Muscle of arm (tissue), 12 donors: ENCODE data around the gene TBC1D14. TPM values are rescaled to one million over a fixed set of nuclear protein-coding genes. Genes with fewer than 3 reads are reported as not detected.
"Not testable (repeated sequence)": the region's sequence is repeated elsewhere in the genome, so short reads cannot be mapped to it uniquely, and the experiment has no call there.

Experiments
- DNase-seq: peaks from one replicate; pipeline ENCODE4 v3.0.0-alpha.2; 2013
- polyA plus RNA-seq, 12 donors: library from polyadenylated mRNA; unstranded; fragments of 120-200 nt; gene quantifications; one replicate each; pipeline ENCODE4 v1.2.1, GENCODE V29; 2013; ENCODE audit not compliant: insufficient read length in 12 of 12

Gene TBC1D14
- polyA plus RNA-seq, 12 donors = 25.9 to 44.0 (median 41.0) TPM; not detected in 1

DNA sequence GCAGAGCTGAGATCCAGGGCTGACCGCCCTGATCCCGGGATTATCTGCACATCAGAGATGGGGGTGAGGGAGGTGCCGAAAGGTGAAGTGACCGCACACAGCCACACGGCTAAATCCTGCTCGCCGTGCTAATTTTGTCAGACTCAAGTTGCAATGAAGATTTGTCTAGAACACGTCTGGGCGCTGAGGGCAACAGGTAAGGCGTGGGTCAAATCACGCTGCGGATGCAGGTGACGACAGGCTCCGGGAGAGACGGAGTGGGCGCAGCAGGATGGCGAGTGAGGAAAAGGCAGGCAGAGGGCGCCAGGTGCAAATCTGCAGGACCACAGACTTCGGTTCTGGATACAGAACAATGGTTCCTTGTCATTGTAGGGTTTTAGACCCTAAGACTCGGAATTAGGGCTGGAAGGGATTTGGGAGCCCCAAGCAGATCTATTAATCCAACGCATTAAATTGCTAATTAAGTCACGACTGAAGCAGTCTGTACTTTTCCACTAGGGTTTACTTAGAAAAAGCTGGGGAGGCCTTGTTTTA, 1.9 kb upstream of the TBC1D14 start:
- DNase-seq = no peak

DNA sequence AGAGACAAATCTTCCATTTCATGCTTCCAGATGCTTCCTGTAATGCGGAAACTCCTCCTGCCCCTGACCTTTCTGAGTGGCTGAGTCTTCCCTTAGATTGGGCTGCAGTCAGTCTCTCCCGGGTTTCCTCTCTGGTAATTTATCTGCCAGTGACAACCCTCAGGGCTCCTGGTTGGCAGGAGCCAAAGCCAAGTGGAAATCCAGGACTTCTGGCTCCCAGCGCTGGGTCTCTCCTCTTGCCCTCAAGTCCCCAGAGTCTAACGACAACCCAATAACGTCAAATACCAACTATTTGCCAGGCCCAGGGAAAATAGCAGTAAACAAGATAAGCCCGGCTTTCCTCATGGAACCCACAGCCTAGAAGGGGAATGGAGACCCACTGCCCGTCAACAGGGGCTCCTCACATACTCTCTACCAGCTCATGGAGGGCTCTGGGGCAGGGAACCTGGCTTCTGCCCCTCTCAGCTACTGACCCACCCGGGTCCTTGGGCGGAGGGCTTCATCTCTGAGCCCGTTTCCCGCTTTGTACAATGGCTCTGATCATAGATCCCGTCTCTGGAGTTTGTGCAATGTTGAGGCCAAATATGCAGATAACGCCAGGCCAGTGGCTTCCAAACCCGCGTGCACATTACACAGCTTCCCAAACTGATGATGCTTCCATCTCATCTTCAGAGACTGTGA, 1.1 kb upstream of the TBC1D14 start:
- no peak for DNase-seq

DNA sequence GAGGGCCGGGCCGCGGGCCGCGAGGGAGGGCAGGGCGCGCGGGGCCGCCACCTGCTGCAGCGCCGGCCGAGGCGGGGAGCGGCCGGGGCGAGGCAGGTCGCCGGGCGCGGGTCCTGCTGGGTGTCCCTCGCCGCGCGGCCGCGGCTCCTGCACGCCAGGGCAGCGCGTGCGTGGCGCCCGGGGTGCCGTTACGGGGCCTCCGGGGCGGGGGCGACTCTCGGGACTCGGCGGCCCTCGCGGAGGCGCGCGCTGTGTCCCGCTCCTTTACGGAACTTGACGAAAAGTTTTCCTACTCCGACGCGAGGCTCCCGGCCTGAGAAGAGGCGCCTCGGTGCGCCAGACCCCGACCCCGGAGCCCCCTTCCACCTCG, 329 bp downstream of the TBC1D14 start:
- DNase-seq = no peak

DNA sequence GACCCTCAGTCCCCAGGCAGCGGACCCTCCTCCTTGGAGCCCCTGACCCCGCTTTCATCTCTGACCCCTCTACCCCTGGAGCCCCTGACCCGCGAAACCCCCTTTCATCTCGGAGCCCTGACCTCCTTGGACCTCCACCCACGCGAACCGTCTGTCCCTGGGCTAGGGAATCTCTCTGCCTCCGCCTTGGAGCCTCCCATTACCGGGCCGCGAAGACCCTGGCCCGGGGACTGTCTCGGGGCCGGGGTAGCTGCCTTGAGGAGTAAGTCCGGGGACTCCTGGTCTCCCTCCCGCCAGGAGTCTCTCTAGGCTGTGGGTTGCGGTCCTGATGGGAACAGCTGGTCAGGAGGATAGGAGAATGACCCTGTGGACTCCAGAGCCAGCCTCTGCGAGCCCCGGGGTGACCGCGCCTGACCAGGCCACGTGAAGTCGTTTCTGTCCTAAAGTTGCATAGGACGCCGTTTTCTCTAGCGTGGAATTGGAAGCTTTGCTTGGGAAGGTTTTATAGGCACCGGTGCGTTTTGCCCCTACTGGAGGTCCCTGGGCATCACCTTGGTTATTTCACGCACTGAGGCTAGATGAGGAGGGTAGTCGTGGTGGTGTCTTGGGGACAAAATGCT, 824 bp downstream of the TBC1D14 start:
- DNase-seq = no peak

DNA sequence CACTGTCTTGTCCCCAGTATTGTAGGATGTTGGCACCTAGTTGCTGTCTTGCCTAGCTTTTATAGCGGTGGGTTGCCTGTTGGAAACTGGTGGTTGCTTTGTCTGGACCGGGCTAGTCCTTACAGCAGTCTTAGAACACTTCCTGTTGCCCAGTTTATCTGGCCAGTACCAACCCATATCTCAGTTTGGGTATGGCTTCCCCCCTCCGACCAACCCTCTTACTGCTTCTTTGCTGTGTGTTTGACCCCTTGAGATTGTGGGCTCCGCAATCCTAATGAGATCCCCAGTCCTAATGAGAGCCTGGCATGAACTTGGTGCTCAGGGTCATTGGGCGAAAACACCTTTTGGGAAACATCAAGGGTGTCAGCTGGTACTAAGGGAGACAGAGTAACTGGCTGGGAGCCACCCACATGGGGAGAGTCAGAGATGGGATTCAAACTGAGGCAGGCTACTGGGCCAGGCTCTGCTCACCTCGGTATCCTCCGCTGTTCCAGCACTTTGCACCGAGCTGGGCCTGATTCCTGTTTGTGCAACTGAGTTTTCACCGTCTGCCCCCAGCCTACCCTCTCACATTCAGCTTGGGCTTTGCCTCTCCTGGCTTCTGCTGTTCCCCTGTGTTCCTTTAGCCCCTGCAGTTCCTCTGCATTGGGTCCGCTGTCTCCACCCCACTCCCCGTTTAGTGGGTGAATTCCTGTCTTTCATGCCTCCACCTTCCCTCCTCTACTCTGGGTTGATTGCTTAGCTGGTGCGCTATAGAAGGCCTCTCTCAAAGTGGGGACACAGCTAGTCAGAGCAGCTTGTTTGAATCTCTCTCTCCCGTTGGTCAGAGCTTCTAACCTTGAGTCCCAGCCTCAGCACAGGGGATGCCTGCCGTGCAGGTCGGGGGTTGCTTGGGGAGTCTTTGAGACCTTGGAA, 1.6 kb downstream of the TBC1D14 start:
- no peak for DNase-seq

DNA sequence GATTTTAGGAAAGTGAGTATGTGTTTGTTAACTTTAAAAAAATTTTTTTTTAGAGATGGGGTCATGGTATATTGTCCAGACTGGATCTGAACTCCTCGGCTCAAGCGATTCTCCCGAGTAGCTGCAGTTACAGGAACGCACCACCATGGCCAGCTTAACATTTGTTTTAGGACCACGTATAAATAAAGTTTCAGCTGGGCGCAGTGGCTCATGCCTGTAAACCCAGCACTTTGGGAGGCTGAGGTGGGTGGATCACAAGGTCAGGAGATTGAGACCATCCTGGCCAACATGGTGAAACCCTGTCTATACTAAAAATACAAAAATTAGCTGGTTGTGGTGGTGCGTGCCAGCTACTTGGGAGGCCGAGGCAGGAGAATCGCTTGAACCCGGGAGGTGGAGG, 2.3 kb downstream of the TBC1D14 start:
- DNase-seq = not testable (repeated sequence)

DNA sequence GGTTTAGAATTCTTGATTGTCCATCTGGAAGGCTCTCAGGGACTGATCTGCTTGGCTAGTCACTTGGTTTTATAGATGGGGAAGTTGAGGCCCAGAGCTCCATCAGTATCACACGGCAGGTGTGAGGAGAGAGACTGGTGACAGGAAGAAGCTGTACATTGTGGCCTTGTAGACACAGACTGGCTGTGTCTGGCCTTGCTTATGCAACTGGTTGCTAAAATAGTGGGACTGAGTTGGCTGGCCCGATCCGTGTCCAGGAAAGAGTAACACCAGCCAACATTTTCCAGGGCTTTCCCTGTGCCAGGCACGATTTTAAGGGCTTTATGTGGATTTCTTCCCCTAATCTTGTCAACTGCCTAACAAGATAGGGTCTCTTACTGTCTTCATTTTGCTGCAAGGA, 2.8 kb downstream of the TBC1D14 start:
- DNase-seq = no peak

DNA sequence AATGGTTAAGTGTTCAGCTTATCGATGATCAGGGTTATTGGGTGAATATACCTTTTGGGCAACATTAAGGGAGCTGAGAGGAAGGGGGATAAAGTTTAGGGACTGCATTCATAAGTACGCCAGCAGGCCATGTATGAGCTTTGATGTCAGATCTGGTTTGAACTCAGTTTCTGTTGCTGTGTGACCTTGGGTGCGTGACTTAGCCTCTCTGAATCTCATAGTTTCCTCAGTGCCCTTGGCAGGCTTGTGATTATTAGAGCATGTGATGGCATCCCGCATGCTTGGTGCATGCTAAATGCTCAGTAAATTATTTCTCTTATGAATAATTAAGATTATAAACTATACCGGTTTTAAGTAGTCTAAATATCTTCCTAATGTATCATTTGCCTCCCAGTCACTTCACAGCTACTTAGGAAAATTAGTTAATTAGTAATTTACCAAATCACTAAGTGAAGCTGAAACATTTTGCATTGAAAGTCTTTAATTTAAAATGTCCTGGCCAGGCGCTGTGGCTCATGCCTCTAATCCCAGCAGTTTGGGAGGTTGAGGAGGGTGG, 3.8 kb downstream of the TBC1D14 start:
- no peak for DNase-seq

DNA sequence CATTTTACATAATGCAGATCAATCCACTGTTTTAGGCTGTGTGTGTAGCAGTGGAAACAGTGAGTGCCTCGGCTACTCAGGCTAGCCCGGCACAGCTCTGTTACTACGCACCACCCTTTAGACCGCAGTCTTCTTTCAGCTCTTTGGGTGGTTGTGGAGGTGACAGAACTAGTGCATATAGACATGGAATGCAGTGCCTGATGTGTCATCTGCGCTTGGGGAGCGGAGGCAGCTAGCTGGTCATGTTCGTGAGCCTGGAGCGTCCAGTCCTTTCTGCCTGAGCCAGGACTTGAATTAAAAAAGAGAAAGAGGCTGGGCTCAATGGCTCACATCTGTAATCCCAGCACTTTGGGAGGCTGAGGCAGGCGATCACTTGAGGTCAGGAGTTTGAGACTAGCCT, 4.8 kb downstream of the TBC1D14 start:
- DNase-seq = no peak

DNA sequence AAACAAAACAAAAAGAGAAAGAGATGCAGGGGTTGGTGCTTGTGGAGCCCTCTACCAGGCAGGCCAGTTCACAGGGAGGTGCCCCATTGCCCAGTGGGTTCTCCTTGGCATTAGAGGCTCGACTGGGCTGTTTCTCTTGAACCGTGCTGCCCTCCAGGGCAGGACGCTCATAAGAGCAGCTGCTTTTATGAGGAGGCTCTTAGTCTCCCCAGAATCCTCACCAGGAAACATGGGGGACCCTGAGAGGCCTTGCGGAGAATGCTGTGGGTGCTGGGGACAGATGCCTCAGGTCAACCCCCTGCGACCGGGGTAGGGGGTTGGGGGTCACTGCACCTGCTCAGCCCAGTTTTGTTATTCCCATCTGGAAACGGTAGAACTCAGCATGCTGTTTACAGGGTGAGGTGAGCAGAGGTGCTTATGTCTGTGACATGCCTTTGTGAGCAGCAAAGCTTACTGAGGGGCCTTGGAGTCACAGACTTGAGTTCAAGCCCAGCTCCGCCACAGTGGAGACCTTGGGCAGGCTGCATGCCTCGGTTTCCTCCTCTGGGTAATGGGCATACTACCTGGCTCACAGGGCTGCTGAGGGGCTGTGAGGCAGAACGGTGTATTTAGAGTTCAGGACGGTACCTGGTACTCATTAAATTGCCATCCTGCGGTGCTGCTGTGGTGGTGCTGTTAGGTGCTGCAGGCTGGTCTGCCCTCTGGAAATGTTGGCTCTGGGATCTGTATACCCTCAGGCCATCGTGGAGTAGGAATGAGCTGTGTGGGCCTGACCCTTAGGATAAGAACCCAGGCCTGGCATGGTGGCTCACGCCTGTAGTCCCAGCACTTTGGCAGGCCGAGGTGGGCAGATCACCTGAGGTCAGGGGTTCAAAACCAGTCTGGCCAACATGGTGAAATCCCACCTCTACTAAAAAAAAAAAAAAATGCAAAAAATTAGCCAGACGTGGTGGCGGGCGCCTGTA, 5.7 kb downstream of the TBC1D14 start:
- DNase-seq = no peak

DNA sequence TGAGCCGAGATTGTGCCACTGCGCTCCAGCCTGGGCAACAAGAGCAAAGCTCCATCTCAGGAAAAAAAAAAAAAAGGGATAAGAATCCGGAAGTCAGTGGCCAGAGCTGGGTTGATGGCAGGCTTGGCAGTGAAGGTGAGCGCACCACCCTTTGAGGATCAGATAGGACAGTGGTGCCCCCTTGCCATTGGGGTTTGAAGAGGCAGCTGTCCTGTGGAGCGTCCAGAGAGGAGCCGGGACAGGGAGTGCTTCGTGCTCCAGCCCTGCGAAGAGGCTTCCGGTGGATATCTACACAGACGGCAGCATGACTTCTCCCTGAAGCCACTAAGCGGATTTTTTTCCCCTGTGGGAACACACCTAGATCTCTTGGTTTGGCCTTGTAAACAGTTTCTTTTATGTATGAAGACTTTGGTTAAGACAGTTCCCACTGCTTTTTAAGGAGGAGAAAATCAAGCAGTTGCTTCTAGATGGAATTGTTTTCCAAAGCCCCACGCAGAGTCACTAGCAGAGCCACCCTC, 6.5 kb downstream of the TBC1D14 start:
- DNase-seq = no peak

DNA sequence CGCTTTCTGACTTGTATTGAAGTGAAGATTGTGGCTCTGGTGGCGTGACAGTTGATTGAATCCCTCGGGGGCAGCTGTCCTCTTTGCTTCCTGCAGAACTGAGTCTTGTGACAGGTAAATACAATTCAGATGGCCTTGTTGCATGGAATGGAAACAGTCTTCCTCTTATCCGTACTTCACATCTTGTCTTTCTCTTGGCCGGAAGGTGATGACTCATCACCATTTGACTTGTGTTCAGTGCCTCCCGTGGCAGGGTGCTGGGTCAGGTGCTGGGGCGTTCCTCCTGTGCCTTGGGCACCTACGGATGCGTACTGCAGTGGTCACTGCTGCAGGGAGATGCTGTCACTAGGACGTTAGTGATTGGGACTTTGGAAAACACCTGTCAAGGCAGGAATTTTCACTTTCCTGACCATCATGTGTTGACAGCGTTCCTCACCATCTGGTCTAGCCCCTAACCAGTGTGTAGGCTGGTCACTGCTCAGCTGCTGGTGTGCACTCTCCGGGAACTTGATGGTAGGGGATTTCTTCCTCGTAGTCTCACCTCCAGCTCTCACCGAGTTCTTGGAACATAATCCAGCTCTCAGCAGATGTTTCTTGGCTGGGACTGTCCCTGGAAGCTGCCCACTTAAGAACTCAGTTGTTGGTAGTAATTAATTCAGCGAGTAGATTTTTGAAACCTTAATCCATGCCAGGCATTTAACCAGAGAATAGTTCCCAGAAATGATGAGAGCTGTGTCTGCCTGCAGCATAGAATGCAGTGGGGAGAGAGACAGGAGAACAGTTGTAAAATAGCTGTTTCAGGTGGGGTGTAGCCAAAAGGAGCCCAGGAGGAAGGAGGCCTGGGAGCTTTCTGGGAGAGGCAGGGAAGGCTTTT, 7.2 kb downstream of the TBC1D14 start:
- no peak for DNase-seq

DNA sequence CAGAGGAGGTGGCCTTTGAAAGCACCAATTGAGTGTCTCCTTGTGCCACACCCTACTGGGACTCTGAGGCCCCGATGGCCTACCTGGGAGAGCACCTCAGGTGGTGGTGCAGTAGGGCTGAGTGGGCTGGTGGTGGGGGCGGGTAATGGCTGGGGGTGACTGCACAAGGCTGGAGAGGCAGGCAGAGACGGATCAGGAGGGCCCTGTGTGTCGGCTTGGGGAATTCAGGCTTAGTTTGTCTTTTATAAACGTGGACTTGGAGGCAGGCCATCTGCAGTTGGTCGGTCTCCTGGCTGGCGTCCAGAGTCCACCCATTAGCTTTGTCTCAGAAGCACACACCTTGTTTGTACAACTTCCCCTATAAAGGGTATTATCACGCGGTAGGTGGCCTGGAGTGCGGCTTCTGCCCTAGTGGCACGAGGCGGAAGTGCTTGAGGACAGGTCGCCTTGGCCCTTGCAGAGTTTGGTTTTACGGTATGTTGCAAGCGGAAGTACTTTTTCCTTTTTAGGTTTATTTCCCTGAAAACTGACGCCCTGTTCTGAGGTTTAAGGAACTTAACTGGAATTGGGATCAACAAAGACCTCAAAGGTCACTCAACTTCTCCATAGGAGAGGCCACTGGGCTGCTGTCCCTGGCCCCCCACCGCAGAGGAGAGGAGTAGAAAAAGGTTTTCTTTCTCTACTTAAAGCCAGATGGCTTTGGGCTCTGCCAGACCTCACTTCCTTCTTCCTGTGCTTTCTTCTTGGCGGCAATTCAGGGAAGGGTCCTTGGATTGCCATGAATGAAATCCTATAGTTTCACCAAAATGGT, 8.0 kb downstream of the TBC1D14 start:
- no peak for DNase-seq

DNA sequence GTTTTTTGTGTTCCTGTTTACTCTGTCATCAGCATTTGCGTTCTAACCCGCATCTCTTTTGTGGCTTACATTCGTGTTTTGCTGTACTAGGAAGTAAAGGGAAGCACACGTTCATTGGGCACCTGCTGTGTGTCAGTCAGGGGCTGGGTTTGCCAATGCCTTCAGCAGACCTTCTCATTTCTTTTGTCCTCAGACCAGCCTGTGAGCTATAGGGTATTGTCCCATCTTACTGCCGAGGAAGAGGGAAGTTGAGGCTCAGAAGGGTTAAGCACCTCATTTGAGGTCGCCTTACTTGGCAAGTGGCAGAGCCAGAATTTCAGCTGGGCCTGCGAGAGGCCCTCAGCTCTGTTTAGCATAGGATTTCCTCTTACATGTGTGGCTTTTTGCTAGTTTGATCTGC, 8.7 kb downstream of the TBC1D14 start:
- no peak for DNase-seq

DNA sequence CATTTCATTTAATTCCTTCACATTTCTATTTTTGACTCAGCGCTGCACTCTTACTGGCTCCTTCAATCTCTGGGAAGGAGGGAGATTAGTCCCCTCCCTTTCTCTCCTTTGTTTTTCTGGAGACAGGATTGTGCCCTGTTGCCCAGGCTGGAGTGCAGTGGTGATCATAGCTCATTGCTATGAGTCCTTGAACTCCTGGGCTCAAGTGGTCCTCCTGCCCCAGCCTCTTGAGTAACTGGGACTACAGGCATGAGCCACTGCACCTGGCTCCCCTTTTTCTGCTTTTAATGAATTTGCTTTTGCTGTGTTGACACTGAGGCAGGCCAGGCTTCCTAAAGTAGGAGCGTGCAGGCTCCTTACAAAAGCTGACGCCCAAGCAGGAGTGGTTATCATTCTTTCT, 10.5 kb downstream of the TBC1D14 start:
- no peak for DNase-seq

DNA sequence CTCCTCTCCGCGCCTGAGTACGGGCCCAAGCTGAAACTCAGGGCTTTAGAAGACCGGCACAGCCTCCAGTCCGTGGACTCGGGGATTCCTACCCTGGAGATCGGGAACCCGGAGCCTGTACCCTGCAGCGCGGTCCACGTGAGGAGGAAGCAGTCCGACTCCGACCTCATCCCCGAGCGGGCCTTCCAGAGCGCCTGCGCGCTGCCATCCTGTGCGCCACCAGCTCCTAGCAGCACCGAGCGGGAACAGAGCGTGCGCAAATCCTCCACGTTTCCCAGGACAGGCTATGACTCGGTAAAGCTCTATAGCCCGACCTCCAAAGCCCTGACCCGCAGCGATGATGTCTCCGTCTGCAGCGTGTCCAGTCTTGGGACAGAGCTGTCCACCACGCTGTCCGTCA, 13.9 kb downstream of the TBC1D14 start:
- DNase-seq = no peak

DNA sequence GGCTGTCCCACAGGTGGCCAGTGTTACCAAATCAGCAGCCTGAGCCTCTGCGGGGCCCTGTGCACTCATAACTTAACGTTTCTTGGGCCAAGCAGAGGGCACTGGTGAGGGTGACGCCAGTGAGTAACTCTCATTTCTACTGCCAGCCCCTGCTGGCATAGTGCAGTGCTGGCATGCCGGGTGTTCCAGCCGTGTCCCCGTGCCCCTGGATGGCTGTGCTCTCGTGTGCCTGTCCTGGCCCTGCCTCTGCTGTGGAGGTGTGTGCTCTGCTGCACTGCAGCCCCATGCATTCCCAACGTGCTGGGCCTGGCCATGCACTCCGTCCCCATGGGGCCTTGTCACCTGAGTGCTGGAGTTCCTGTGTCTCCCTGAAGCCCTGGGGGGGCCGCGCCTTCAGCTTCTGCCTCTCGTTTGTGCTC, 14.7 kb downstream of the TBC1D14 start:
- no peak for DNase-seq

DNA sequence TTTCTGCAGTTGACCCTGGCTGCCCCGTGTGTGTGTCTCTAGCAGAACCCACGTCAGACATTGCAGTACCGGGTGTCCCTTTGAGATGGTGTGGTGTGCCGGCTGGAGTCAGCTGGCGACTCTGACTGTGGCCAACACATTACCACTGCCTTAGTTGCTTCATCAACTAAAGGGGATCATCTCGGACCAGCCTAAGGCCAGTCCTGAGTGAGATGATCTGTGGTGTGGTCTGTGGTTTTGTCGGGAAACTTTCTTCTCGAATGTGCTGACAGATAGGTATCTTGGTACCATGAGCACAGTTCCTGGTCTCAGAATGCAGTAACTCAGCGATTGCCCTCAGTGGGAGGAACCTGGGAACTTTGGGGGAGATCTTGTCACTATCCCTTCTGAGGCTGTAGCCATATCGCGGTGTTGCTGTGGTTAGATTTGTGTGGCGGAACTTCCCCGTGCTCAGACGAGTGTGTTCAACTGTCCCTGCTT, 15.8 kb downstream of the TBC1D14 start:
- DNase-seq = no peak

DNA sequence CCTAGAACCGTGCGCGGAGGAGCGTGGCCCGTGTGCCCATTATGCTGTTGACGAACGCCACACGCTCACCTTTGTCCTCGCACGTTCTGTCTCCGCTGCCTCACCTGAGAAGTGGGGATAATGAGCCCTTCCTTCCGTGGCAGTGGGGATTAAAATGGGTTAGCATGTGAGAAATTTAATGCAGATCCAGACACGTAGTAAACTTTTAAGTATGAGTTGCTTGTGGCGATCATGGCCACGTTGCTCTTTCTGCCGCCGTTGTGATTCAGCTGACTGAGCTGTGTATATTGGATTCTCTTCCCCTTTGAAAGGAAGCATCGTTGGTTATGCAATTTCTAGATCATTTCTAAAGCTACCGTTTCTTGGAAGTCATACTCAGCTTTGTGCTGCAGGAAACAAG, 16.5 kb downstream of the TBC1D14 start:
- DNase-seq = no peak
